Breast epithelium (tissue), 3 donors: ENCODE results near the gene ANKS4B.

Experiments used
- CTCF ChIP-seq, 3 donors: fragments of 450-650 bp; IDR thresholded peaks; one replicate each; pipeline ENCODE4 v1.5.1; 2016 to 2017; ENCODE audit warnings: antibody characterized with exemption in 3 of 3, mild to moderate bottlenecking in 3 of 3, moderate library complexity in 3 of 3
- POLR2A ChIP-seq: fragments of 450-650 bp; IDR thresholded peaks from one replicate; pipeline ENCODE4 v1.6.1; 2016; ENCODE audit warnings: antibody characterized with exemption, mild to moderate bottlenecking, moderate library complexity
- POLR2AphosphoS5 ChIP-seq, 3 donors: sonication (generic); formaldehyde crosslinking; IDR thresholded peaks; one replicate each; pipeline ENCODE4 v1.6.1; 2017; ENCODE audit warnings: antibody characterized with exemption in 3 of 3

GRCh38 chr16:21211486-21211885, 22.0 kb upstream of the ANKS4B start, which contains the start of gene ZP2:
- TF ChIP-seq CTCF (IDR thresholded peaks at IDR 0.05) (no peak), POLR2AphosphoS5 (IDR thresholded peaks at IDR 0.05) (no peak), POLR2A (no peak)
